Ishikawa (cell line): ENCODE results near the gene SLC36A3.

Source experiments
- CEBPB ChIP-seq: IDR thresholded peaks from 2 replicates; pipeline ENCODE4 v1.6.1; 2012
- CREB1 ChIP-seq: IDR thresholded peaks from 2 replicates; pipeline ENCODE4 v1.6.1; 2012; ENCODE audit warnings: low read depth
- EGR1 ChIP-seq: IDR thresholded peaks from 2 replicates; pipeline ENCODE4 v1.6.1; 2012
- EP300 ChIP-seq: IDR thresholded peaks from 2 replicates; pipeline ENCODE4 v1.6.1; 2012; ENCODE audit warnings: borderline replicate concordance
- FOXM1 ChIP-seq: IDR thresholded peaks from 2 replicates; pipeline ENCODE4 v1.6.1; 2012; ENCODE audit warnings: low read depth, borderline replicate concordance
- MAX ChIP-seq: IDR thresholded peaks from 2 replicates; pipeline ENCODE4 v1.6.1; 2012
- NFIC ChIP-seq: IDR thresholded peaks from 2 replicates; pipeline ENCODE4 v1.6.1; 2012
- RAD21 ChIP-seq: IDR thresholded peaks from 2 replicates; pipeline ENCODE4 v1.6.1; 2012; ENCODE audit warnings: low read depth
- REST ChIP-seq: IDR thresholded peaks from 2 replicates; pipeline ENCODE4 v1.6.1; 2012; ENCODE audit warnings: low read depth, mild to moderate bottlenecking
- TAF1 ChIP-seq: IDR thresholded peaks from 2 replicates; pipeline ENCODE4 v1.6.1; 2012; ENCODE audit warnings: low read depth, mild to moderate bottlenecking
- TCF12 ChIP-seq: IDR thresholded peaks from 2 replicates; pipeline ENCODE4 v1.6.1; 2012; ENCODE audit warnings: low read depth
- TEAD4 ChIP-seq: IDR thresholded peaks from 2 replicates; pipeline ENCODE4 v1.6.1; 2012
- USF1 ChIP-seq: IDR thresholded peaks from 2 replicates; pipeline ENCODE4 v1.6.1; 2012
- YY1 ChIP-seq: IDR thresholded peaks from 2 replicates; pipeline ENCODE4 v1.6.1; 2012; ENCODE audit warnings: low read depth
- ZBTB7A ChIP-seq: IDR thresholded peaks from 2 replicates; pipeline ENCODE4 v1.6.1; 2012; ENCODE audit warnings: low read depth

SLC36A3 gene

GRCh38 chr5:151312756-151313324 is 9.3 kb upstream of the SLC36A3 start:
- TF ChIP-seq ZBTB7A, result no peak
- no peak for TF ChIP-seq EP300
- no peak for TF ChIP-seq RAD21
- no peak for TF ChIP-seq NFIC

- TF ChIP-seq CEBPB, result no peak
- TF ChIP-seq MAX, result no peak
- no peak for TF ChIP-seq EGR1
- no peak for TF ChIP-seq REST
- TF ChIP-seq ZBTB7A, result no peak
- TF ChIP-seq FOXM1, result no peak
- TF ChIP-seq RAD21, result no peak
- no peak for TF ChIP-seq TAF1
- TF ChIP-seq TCF12, result no peak
- TF ChIP-seq USF1, result no peak
- TF ChIP-seq TEAD4, result no peak
- no peak for TF ChIP-seq NFIC
- no peak for TF ChIP-seq YY1
- TF ChIP-seq CREB1, result no peak
- no peak for TF ChIP-seq EP300
Observed at GRCh38 chr5:151310932-151311331, 7.4 kb upstream of the SLC36A3 start.

GRCh38 chr5:151298063-151298855 is 5.3 kb downstream of the SLC36A3 start:
- TF ChIP-seq EP300, result no peak
- TF ChIP-seq RAD21, result peak; percentile 53

GRCh38 chr5:151296974-151297373 is 6.6 kb downstream of the SLC36A3 start:
- no peak for TF ChIP-seq FOXM1
- no peak for TF ChIP-seq CEBPB
- no peak for TF ChIP-seq YY1
- TF ChIP-seq RAD21, result no peak
- no peak for TF ChIP-seq REST
- TF ChIP-seq ZBTB7A, result no peak
- no peak for TF ChIP-seq TCF12
- no peak for TF ChIP-seq USF1
- TF ChIP-seq TAF1, result no peak
- no peak for TF ChIP-seq CREB1
- no peak for TF ChIP-seq MAX
- no peak for TF ChIP-seq NFIC
- TF ChIP-seq TEAD4, result no peak
- no peak for TF ChIP-seq EP300
- no peak for TF ChIP-seq EGR1

GRCh38 chr5:151296478-151296830 is 7.1 kb downstream of the SLC36A3 start:
- TF ChIP-seq REST (no peak), USF1 (no peak), CEBPB (no peak), TEAD4 (no peak), MAX (no peak), TCF12 (no peak)
